WTC11 (cell line): ENCODE results near the gene PKP1. TPM values are rescaled to one million over a fixed set of nuclear protein-coding genes. Genes with fewer than 3 reads are reported as not detected.

Source experiments
- ATAC-seq: fragments of 200-7000 bp; cut with Tn5 transposase; 2 replicates; pipeline ENCODE4 v1.10.0; 2021; ENCODE audit warnings: mild to moderate bottlenecking, moderate library complexity
- CTCF ChIA-PET: fragments of 300-600 bp; sonication (Branson Sonifier 250); formaldehyde crosslinking; loops from one replicate; lab custom pipeline; 2021; ENCODE audit warnings: antibody characterized with exemption; lab: Charles Lee
- POLR2A ChIA-PET: fragments of 350-600 bp; sonication (Branson Sonifier 250); formaldehyde crosslinking; loops from one replicate; lab custom pipeline; 2021; ENCODE audit warnings: antibody characterized with exemption; lab: Charles Lee
- DNase-seq: peaks from one replicate; pipeline ENCODE4 v3.0.0; 2021; ENCODE audit warnings: low spot score
- H3K27ac Mint-ChIP-seq: 2 replicates; pipeline ENCODE4 v1.8.0; 2021; ENCODE audit warnings: mixed read lengths
- H3K27me3 Mint-ChIP-seq: 2 replicates; pipeline ENCODE4 v1.8.0; 2021; ENCODE audit warnings: low read depth, mild to moderate bottlenecking, moderate library complexity, mixed read lengths
- H3K36me3 Mint-ChIP-seq: 2 replicates; pipeline ENCODE4 v1.8.0; 2021; ENCODE audit warnings: mixed read lengths
- H3K4me1 Mint-ChIP-seq: 2 replicates; pipeline ENCODE4 v1.8.0; 2022; ENCODE audit warnings: mixed read lengths
- H3K4me3 Mint-ChIP-seq: 2 replicates; pipeline ENCODE4 v1.8.0; 2021; ENCODE audit warnings: mild to moderate bottlenecking, moderate library complexity, mixed read lengths
- H3K9me3 Mint-ChIP-seq: 2 replicates; pipeline ENCODE4 v1.8.0; 2021; ENCODE audit warnings: mixed read lengths
- ATF1 ChIP-seq: sonication (generic); formaldehyde crosslinking; IDR thresholded peaks from 2 replicates; pipeline ENCODE4 v1.8.1; 2023; ENCODE audit warnings: mild to moderate bottlenecking, moderate library complexity, missing genetic modification reagents
- GRHL2 ChIP-seq: fragments of 250-450 bp; sonication (Bioruptor Pico); IDR thresholded peaks from 2 replicates; pipeline ENCODE4 v1.8.0; 2022; ENCODE audit warnings: mild to moderate bottlenecking, moderate library complexity; ENCODE audit not compliant: insufficient replicate concordance, severe bottlenecking
- IRF2 ChIP-seq: sonication (generic); formaldehyde crosslinking; IDR thresholded peaks from 2 replicates; pipeline ENCODE4 v1.8.0; 2022; ENCODE audit warnings: low read depth, missing genetic modification reagents, borderline replicate concordance
- NFE2L1 ChIP-seq: sonication (generic); formaldehyde crosslinking; IDR thresholded peaks from 2 replicates; pipeline ENCODE4 v1.8.1; 2023; ENCODE audit warnings: missing genetic modification reagents
- NR1H2 ChIP-seq: sonication (generic); formaldehyde crosslinking; IDR thresholded peaks from 2 replicates; pipeline ENCODE4 v1.9.0; 2021; ENCODE audit warnings: mild to moderate bottlenecking, moderate library complexity, missing genetic modification reagents
- NR3C1 ChIP-seq: sonication (generic); formaldehyde crosslinking; conservative IDR thresholded peaks from 2 replicates; pipeline ENCODE4 v1.8.1; 2023; ENCODE audit warnings: low read depth, mild to moderate bottlenecking, missing genetic modification reagents
- SMAD3 ChIP-seq: sonication (generic); formaldehyde crosslinking; IDR thresholded peaks from 2 replicates; pipeline ENCODE4 v1.8.0; 2022; ENCODE audit warnings: missing genetic modification reagents, mild to moderate bottlenecking, borderline replicate concordance
- SMAD4 ChIP-seq: sonication (generic); formaldehyde crosslinking; IDR thresholded peaks from 2 replicates; pipeline ENCODE4 v1.8.0; 2022; ENCODE audit warnings: mild to moderate bottlenecking, missing genetic modification reagents
- SP1 ChIP-seq: sonication (generic); formaldehyde crosslinking; conservative IDR thresholded peaks from 2 replicates; pipeline ENCODE4 v1.8.1; 2022; ENCODE audit warnings: missing genetic modification reagents
- ZNF138 ChIP-seq: sonication (generic); formaldehyde crosslinking; conservative IDR thresholded peaks from 2 replicates; pipeline ENCODE4 v1.8.1; 2022; ENCODE audit warnings: mild to moderate bottlenecking, moderate library complexity, missing genetic modification reagents
- ZNF263 ChIP-seq: sonication (generic); formaldehyde crosslinking; IDR thresholded peaks from 2 replicates; pipeline ENCODE4 v1.8.1; 2022; ENCODE audit warnings: low read depth, mild to moderate bottlenecking, moderate library complexity, missing genetic modification reagents
- ZNF396 ChIP-seq: fragments of 250-450 bp; sonication (Bioruptor Pico); IDR thresholded peaks from 2 replicates; pipeline ENCODE4 v1.8.0; 2021; ENCODE audit warnings: mild to moderate bottlenecking, moderate library complexity, borderline replicate concordance
- ZNF671 ChIP-seq: fragments of 250-450 bp; sonication (Bioruptor Pico); IDR thresholded peaks from 2 replicates; pipeline ENCODE4 v1.8.0; 2021; ENCODE audit warnings: mild to moderate bottlenecking
- total RNA-seq: library from RNA; stranded (reverse); gene quantifications from 3 replicates; pipeline ENCODE4 v1.2.3, GENCODE V29; 2021
- TF ChIP-seq, protein P1 (sequence below): sonication (generic); formaldehyde crosslinking; IDR thresholded peaks from 2 replicates; pipeline ENCODE4 v1.8.1; 2023; ENCODE audit warnings: mild to moderate bottlenecking, missing genetic modification reagents, moderate library complexity
- TF ChIP-seq, protein P2 (sequence below): sonication (generic); formaldehyde crosslinking; IDR thresholded peaks from 2 replicates; pipeline ENCODE4 v1.8.0; 2022; ENCODE audit warnings: mild to moderate bottlenecking, missing genetic modification reagents
- TF ChIP-seq, protein P3 (sequence below): sonication (generic); formaldehyde crosslinking; IDR thresholded peaks from 2 replicates; pipeline ENCODE4 v1.8.1; 2023; ENCODE audit warnings: mild to moderate bottlenecking, missing genetic modification reagents
- TF ChIP-seq, protein P4 (sequence below): sonication (generic); formaldehyde crosslinking; IDR thresholded peaks from 2 replicates; pipeline ENCODE4 v1.8.0; 2023; ENCODE audit warnings: missing genetic modification reagents, mild to moderate bottlenecking, borderline replicate concordance
- TF ChIP-seq, protein P5 (sequence below): fragments of 250-450 bp; sonication (Bioruptor Pico); IDR thresholded peaks from 2 replicates; pipeline ENCODE4 v1.8.0; 2021; ENCODE audit warnings: mild to moderate bottlenecking
- TF ChIP-seq, protein P6 (sequence below): sonication (generic); formaldehyde crosslinking; IDR thresholded peaks from 2 replicates; pipeline ENCODE4 v1.8.1; 2022; ENCODE audit warnings: low read depth, missing genetic modification reagents, borderline replicate concordance
- TF ChIP-seq, protein P7 (sequence below): sonication (generic); formaldehyde crosslinking; IDR thresholded peaks from 2 replicates; pipeline ENCODE4 v1.8.1; 2023; ENCODE audit warnings: mild to moderate bottlenecking, missing genetic modification reagents, borderline replicate concordance

Gene PKP1
- total RNA-seq, 1 experiment from 2014 or later: 0.24 TPM

DNA sequence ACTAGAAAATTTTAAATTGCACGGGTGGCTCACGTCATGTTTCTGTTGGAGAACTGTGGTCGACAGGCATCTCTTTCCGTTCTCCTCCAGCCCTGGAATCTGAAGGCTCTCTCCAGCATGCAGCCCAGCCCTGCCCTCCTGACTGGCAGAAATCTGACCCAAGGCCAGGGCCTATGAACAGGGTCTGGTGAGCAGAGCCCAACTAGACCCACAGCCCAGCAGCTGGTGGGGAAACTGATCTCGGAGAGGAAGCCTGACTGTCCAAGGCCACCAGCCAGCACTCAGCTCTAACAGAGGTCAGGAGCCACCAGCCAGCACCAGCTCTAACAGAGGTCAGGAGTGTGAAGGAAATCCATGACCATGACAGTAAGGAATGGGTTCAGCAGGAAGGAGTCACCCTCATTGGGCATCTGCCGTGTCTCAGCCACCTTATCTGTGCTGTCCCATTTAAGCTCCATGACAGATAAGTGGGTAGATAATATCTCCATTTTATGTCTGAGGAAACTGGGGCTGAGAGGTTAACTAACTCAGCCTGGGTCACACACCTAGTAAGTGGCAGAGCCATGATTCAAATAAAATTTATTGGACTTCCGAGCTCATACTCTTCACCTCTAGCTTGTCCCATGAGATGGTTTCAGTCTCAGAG is 20.2 kb upstream of the PKP1 start:
- H3K27me3 Mint-ChIP-seq: peaks cover 11% of the 10 kb centered on the region

More for the DNA sequence above, 20.2 kb upstream of the PKP1 start:
- H3K27ac Mint-ChIP-seq: no peak overlapping the region
- TF ChIP-seq, protein P1, sequence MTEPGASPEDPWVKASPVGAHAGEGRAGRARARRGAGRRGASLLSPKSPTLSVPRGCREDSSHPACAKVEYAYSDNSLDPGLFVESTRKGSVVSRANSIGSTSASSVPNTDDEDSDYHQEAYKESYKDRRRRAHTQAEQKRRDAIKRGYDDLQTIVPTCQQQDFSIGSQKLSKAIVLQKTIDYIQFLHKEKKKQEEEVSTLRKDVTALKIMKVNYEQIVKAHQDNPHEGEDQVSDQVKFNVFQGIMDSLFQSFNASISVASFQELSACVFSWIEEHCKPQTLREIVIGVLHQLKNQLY (CRISPR knock-in tag): no peak
- no peak for TF ChIP-seq NR1H2 (CRISPR knock-in tag)
- TF ChIP-seq, protein P2, sequence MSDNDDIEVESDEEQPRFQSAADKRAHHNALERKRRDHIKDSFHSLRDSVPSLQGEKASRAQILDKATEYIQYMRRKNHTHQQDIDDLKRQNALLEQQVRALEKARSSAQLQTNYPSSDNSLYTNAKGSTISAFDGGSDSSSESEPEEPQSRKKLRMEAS: no peak
- TF ChIP-seq IRF2 (CRISPR knock-in tag): no peak
- TF ChIP-seq SP1: no peak
- TF ChIP-seq, protein P3, sequence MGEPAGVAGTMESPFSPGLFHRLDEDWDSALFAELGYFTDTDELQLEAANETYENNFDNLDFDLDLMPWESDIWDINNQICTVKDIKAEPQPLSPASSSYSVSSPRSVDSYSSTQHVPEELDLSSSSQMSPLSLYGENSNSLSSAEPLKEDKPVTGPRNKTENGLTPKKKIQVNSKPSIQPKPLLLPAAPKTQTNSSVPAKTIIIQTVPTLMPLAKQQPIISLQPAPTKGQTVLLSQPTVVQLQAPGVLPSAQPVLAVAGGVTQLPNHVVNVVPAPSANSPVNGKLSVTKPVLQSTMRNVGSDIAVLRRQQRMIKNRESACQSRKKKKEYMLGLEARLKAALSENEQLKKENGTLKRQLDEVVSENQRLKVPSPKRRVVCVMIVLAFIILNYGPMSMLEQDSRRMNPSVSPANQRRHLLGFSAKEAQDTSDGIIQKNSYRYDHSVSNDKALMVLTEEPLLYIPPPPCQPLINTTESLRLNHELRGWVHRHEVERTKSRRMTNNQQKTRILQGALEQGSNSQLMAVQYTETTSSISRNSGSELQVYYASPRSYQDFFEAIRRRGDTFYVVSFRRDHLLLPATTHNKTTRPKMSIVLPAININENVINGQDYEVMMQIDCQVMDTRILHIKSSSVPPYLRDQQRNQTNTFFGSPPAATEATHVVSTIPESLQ (CRISPR knock-in tag): no peak
- TF ChIP-seq SMAD4: no peak
- TF ChIP-seq ZNF671 (CRISPR knock-in tag): no peak
- TF ChIP-seq SMAD3 (CRISPR knock-in tag): no peak
- TF ChIP-seq, protein P4, sequence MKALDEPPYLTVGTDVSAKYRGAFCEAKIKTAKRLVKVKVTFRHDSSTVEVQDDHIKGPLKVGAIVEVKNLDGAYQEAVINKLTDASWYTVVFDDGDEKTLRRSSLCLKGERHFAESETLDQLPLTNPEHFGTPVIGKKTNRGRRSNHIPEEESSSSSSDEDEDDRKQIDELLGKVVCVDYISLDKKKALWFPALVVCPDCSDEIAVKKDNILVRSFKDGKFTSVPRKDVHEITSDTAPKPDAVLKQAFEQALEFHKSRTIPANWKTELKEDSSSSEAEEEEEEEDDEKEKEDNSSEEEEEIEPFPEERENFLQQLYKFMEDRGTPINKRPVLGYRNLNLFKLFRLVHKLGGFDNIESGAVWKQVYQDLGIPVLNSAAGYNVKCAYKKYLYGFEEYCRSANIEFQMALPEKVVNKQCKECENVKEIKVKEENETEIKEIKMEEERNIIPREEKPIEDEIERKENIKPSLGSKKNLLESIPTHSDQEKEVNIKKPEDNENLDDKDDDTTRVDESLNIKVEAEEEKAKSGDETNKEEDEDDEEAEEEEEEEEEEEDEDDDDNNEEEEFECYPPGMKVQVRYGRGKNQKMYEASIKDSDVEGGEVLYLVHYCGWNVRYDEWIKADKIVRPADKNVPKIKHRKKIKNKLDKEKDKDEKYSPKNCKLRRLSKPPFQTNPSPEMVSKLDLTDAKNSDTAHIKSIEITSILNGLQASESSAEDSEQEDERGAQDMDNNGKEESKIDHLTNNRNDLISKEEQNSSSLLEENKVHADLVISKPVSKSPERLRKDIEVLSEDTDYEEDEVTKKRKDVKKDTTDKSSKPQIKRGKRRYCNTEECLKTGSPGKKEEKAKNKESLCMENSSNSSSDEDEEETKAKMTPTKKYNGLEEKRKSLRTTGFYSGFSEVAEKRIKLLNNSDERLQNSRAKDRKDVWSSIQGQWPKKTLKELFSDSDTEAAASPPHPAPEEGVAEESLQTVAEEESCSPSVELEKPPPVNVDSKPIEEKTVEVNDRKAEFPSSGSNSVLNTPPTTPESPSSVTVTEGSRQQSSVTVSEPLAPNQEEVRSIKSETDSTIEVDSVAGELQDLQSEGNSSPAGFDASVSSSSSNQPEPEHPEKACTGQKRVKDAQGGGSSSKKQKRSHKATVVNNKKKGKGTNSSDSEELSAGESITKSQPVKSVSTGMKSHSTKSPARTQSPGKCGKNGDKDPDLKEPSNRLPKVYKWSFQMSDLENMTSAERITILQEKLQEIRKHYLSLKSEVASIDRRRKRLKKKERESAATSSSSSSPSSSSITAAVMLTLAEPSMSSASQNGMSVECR (CRISPR knock-in tag): no peak
- TF ChIP-seq, protein P5, sequence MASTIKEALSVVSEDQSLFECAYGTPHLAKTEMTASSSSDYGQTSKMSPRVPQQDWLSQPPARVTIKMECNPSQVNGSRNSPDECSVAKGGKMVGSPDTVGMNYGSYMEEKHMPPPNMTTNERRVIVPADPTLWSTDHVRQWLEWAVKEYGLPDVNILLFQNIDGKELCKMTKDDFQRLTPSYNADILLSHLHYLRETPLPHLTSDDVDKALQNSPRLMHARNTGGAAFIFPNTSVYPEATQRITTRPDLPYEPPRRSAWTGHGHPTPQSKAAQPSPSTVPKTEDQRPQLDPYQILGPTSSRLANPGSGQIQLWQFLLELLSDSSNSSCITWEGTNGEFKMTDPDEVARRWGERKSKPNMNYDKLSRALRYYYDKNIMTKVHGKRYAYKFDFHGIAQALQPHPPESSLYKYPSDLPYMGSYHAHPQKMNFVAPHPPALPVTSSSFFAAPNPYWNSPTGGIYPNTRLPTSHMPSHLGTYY (CRISPR knock-in tag): no peak
- no peak for TF ChIP-seq ZNF138 (CRISPR knock-in tag)
- TF ChIP-seq, protein P6, sequence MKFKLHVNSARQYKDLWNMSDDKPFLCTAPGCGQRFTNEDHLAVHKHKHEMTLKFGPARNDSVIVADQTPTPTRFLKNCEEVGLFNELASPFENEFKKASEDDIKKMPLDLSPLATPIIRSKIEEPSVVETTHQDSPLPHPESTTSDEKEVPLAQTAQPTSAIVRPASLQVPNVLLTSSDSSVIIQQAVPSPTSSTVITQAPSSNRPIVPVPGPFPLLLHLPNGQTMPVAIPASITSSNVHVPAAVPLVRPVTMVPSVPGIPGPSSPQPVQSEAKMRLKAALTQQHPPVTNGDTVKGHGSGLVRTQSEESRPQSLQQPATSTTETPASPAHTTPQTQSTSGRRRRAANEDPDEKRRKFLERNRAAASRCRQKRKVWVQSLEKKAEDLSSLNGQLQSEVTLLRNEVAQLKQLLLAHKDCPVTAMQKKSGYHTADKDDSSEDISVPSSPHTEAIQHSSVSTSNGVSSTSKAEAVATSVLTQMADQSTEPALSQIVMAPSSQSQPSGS: no peak
- no peak for TF ChIP-seq NR3C1 (CRISPR knock-in tag)
- TF ChIP-seq ZNF396 (CRISPR knock-in tag): no peak
- no peak for TF ChIP-seq NFE2L1 (CRISPR knock-in tag)
- TF ChIP-seq ATF1 (CRISPR knock-in tag): no peak
- TF ChIP-seq, protein P7, sequence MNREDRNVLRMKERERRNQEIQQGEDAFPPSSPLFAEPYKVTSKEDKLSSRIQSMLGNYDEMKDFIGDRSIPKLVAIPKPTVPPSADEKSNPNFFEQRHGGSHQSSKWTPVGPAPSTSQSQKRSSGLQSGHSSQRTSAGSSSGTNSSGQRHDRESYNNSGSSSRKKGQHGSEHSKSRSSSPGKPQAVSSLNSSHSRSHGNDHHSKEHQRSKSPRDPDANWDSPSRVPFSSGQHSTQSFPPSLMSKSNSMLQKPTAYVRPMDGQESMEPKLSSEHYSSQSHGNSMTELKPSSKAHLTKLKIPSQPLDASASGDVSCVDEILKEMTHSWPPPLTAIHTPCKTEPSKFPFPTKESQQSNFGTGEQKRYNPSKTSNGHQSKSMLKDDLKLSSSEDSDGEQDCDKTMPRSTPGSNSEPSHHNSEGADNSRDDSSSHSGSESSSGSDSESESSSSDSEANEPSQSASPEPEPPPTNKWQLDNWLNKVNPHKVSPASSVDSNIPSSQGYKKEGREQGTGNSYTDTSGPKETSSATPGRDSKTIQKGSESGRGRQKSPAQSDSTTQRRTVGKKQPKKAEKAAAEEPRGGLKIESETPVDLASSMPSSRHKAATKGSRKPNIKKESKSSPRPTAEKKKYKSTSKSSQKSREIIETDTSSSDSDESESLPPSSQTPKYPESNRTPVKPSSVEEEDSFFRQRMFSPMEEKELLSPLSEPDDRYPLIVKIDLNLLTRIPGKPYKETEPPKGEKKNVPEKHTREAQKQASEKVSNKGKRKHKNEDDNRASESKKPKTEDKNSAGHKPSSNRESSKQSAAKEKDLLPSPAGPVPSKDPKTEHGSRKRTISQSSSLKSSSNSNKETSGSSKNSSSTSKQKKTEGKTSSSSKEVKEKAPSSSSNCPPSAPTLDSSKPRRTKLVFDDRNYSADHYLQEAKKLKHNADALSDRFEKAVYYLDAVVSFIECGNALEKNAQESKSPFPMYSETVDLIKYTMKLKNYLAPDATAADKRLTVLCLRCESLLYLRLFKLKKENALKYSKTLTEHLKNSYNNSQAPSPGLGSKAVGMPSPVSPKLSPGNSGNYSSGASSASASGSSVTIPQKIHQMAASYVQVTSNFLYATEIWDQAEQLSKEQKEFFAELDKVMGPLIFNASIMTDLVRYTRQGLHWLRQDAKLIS (CRISPR knock-in tag): no peak
- no peak for TF ChIP-seq ZNF263 (CRISPR knock-in tag)
- TF ChIP-seq GRHL2 (CRISPR knock-in tag): no peak
- TF ChIP-seq, all 79 proteins: peak for 0
- H3K4me1 Mint-ChIP-seq: peaks cover 14% of the 10 kb centered on the region
- H3K4me3 Mint-ChIP-seq: no peak overlapping the region
- ChIA-PET CTCF (interaction anchor here (1.2 to 2.2 kb wide), 5 partner anchors 9 to 173 kb away, joined by 3 to 10 read pairs (median 8); no protein-coding TSS in a partner anchor), POLR2A (no interaction called here)
- ATAC-seq (no peak), DNase-seq (no peak)
- H3K36me3 Mint-ChIP-seq: no peaks in the 10 kb centered on the region
- no peaks in the 10 kb centered on the region for H3K9me3 Mint-ChIP-seq
